Neuronal stem cell (in vitro differentiated cells): Measurements from ENCODE around the gene HSF4.

ENCODE experiments used
- DNase-seq: peaks from one replicate; pipeline ENCODE4 v3.0.0-alpha.2; 2013; ENCODE audit warnings: low spot score
- H2AFZ ChIP-seq: one replicate; pipeline ENCODE4 v1.6.1; 2013; ENCODE audit warnings: mild to moderate bottlenecking, low read length, inconsistent platforms
- H2AK5ac ChIP-seq: 2 replicates; pipeline ENCODE4 v1.6.1; 2013; ENCODE audit warnings: low read depth, mild to moderate bottlenecking, inconsistent platforms, low read length, moderate library complexity, mixed read lengths
- H2BK120ac ChIP-seq: 2 replicates; pipeline ENCODE4 v1.6.1; 2013; ENCODE audit warnings: low read depth, mild to moderate bottlenecking, inconsistent platforms, low read length, moderate library complexity, mixed read lengths
- H2BK12ac ChIP-seq: one replicate; pipeline ENCODE4 v1.6.1; 2013; ENCODE audit warnings: low read length, inconsistent platforms
- H2BK15ac ChIP-seq: 2 replicates; pipeline ENCODE4 v1.6.1; 2013; ENCODE audit warnings: mild to moderate bottlenecking, low read length, inconsistent platforms, mixed read lengths
- H2BK5ac ChIP-seq: one replicate; pipeline ENCODE4 v1.6.1; 2013; ENCODE audit warnings: inconsistent platforms, mild to moderate bottlenecking, low read length, moderate library complexity
- H3K14ac ChIP-seq: one replicate; pipeline ENCODE4 v1.6.1; 2013; ENCODE audit warnings: low read length, inconsistent platforms
- H3K18ac ChIP-seq: 2 replicates; pipeline ENCODE4 v1.6.1; 2013; ENCODE audit warnings: low read length, inconsistent platforms
- H3K23ac ChIP-seq: 2 replicates; pipeline ENCODE4 v1.6.1; 2013; ENCODE audit warnings: low read depth, mild to moderate bottlenecking, mixed read lengths, low read length, inconsistent platforms; ENCODE audit not compliant: poor library complexity
- H3K27ac ChIP-seq: replicated peaks from 3 replicates; pipeline ENCODE4 v1.5.1; 2013; ENCODE audit warnings: low read length, inconsistent platforms
- H3K27me3 ChIP-seq, 3 experiments: 2 replicates each; pipeline ENCODE4 v1.6.1; 2013; ENCODE audit warnings: low read length in 3 of 3, mild to moderate bottlenecking in 2 of 3, inconsistent platforms in 1 of 3, low read depth in 1 of 3, mixed read lengths in 1 of 3, moderate library complexity in 1 of 3; ENCODE audit not compliant: control insufficient read depth in 3 of 3, insufficient read depth in 3 of 3
- H3K36me3 ChIP-seq, 2 donors: replicated peaks in 1 of 2; 2 replicates each; pipeline ENCODE4 v1.6.1; 2013; ENCODE audit warnings: low read length in 2 of 2; ENCODE audit not compliant: control insufficient read depth in 2 of 2, insufficient read depth in 2 of 2
- H3K4ac ChIP-seq: 2 replicates; pipeline ENCODE4 v1.6.1; 2013; ENCODE audit warnings: inconsistent platforms, mild to moderate bottlenecking, low read length, moderate library complexity
- H3K4me1 ChIP-seq, 2 donors: 1 replicate in 1 of 2; 2 replicates in 1 of 2; pipeline ENCODE4 v1.6.1; 2013; ENCODE audit warnings: low read length in 2 of 2, low read depth in 1 of 2; ENCODE audit not compliant: control insufficient read depth in 2 of 2, insufficient read depth in 1 of 2
- H3K4me2 ChIP-seq: one replicate; pipeline ENCODE4 v1.6.1; 2013; ENCODE audit warnings: mild to moderate bottlenecking, low read length, inconsistent platforms; ENCODE audit not compliant: insufficient read depth, poor library complexity, severe bottlenecking
- H3K4me3 ChIP-seq, 2 donors: 2 replicates each; pipeline ENCODE4 v1.5.1; 2013; ENCODE audit warnings: low read length in 2 of 2, mild to moderate bottlenecking in 2 of 2, inconsistent platforms in 1 of 2, moderate library complexity in 1 of 2
- H3K79me1 ChIP-seq: one replicate; pipeline ENCODE4 v1.6.1; 2013; ENCODE audit warnings: low read depth, mild to moderate bottlenecking, inconsistent platforms, low read length, moderate library complexity
- H3K9ac ChIP-seq: one replicate; pipeline ENCODE4 v1.6.1; 2013; ENCODE audit warnings: mild to moderate bottlenecking, low read depth, low read length, inconsistent platforms; ENCODE audit not compliant: poor library complexity
- H3K9me3 ChIP-seq, 2 donors: replicated peaks in 1 of 2; 2 replicates each; pipeline versions ENCODE3 to v1.6.1; 2013; ENCODE audit warnings: low read length in 2 of 2, mild to moderate bottlenecking in 2 of 2, inconsistent platforms in 1 of 2, low read depth in 1 of 2, mixed read lengths in 1 of 2, moderate library complexity in 1 of 2; ENCODE audit not compliant: control insufficient read depth in 2 of 2, insufficient read depth in 1 of 2
- H4K8ac ChIP-seq: one replicate; pipeline ENCODE4 v1.6.1; 2013; ENCODE audit warnings: low read depth, mild to moderate bottlenecking, inconsistent platforms, low read length, moderate library complexity
- H4K91ac ChIP-seq: one replicate; pipeline ENCODE4 v1.6.1; 2013; ENCODE audit warnings: low read length, low read depth, mild to moderate bottlenecking, inconsistent platforms; ENCODE audit not compliant: poor library complexity
- WGBS, 2 donors: extraction: QIAGEN DNeasy Blood & Tissue Kit; methylation state at CpG; one replicate each; pipeline ENCODE4 v1.1.7; 2013; ENCODE audit warnings: missing lambda C conversion rate in 2 of 2, mixed read lengths in 1 of 2; ENCODE audit not compliant: insufficient read length in 2 of 2, insufficient replicate concordance in 1 of 2; ENCODE audit errors: extremely low coverage in 2 of 2; 5-methylcytosine and 5-hydroxymethylcytosine counted together

Gene HSF4

DNA sequence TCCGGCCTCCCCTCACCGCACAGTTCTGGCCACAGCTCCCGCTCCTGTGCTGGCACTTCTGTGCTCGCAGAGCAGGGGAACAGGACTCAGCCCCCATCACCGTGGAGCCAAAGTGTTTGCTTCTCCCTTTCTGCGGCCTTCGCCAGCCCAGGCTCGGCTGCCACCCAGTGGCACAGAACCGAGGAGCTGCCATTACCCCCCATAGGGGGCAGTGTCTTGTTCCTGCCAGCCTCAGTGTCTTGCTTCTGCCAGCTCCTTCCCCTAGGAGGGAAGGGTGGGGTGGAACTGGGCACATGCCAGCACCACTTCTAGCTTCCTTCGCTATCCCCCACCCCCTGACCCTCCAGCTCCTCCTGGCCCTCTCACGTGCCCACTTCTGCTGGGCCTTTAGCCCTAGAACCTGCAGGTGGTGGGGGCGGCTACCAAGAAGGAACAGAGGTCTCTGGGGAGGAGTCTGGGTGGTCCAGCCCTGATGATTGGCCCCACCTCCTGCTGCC is 33.7 kb downstream of the HSF4 start:
- H4K91ac ChIP-seq, result no peak overlapping the region
- H3K27me3 ChIP-seq, result peaks cover 0 to 5% (median 0%) of the 10 kb centered on the region in 3 experiments
- H2BK15ac ChIP-seq, result no peak overlapping the region
- H2BK120ac ChIP-seq, result no peak overlapping the region
- no peak overlapping the region for H4K8ac ChIP-seq
- WGBS, 2 donors, result no CpG with 5 or more reads among the region's 12 CpGs
- H2BK12ac ChIP-seq, result no peak overlapping the region
- H2AK5ac ChIP-seq, result no peak overlapping the region
- H3K4ac ChIP-seq, result no peak overlapping the region
- H3K79me1 ChIP-seq, result no peaks in the 10 kb centered on the region
- H3K18ac ChIP-seq, result no peak overlapping the region
- H3K4me3 ChIP-seq, result no peak overlapping the region
- no peak overlapping the region for H3K27ac ChIP-seq
- H3K9me3 ChIP-seq, result no peaks in the 10 kb centered on the region
- peaks cover 60 to 89% of the 10 kb centered on the region in 2 donors for H3K36me3 ChIP-seq
- no peak overlapping the region for H2AFZ ChIP-seq
- peaks cover 1 to 10% of the 10 kb centered on the region in 2 donors for H3K4me1 ChIP-seq
- H2BK5ac ChIP-seq, result no peak overlapping the region
- H3K14ac ChIP-seq, result no peak overlapping the region
- H3K4me2 ChIP-seq, result no peak overlapping the region
- DNase-seq, result no peak
- H3K23ac ChIP-seq, result no peak overlapping the region
- peak overlapping the region; percentile 24 for H3K9ac ChIP-seq

DNA sequence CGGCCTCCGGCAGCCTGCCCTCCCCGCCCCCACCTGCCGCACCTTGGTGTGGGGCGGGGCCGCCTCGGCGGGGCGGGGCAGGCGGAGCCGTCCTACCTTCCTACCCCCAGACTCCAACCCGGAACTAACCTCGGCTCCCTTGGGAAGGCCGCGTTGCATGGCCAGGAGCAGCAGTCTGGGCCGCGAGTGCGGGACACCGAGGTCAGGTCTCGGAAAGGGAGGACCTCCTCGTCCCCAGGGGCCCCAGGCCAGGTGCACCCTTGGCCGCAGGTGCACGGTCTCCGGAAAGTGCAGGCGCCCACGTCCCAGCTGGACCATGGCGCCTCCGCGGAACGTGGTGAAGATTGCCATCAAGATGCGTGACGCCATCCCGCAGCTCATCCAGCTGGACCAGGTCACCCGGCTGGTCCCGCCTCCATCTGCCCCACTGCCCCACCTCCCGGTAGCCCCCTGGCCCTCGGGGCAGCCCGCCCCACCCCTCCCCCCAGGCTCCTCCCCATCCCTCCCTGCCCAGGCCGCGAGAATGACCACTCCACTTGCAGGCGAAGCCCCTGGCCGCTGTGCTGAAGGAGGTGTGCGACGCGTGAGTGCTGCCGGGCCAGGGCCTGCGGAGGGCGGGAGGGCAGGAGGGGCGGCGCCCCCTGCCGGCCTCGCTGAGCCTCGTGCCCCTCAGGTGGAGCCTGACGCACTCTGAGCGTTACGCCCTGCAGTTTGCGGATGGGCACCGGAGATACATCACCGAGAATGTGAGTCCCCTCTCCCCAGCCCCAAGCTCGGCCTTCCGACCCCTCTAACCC is 34.7 kb downstream of the HSF4 start, which contains the start of gene ELMO3:
Gene ELMO3, plus strand, starts transcription at position 121 of the 797 bp plus-strand sequence. Its CDS starts 196 bp downstream, at position 317.
- peak within 1 kb of the TSS; percentile 70 for H2AK5ac ChIP-seq
- H3K4me1 ChIP-seq, result peaks cover 0 to 9% of the 10 kb centered on the region in 2 donors
- H2BK12ac ChIP-seq, result no peak within 1 kb of the TSS
- H2BK5ac ChIP-seq, result no peak within 1 kb of the TSS
- peak within 1 kb of the TSS; percentile 94 for H3K14ac ChIP-seq
- H3K27ac ChIP-seq, result no peak within 1 kb of the TSS
- peak within 1 kb of the TSS; percentile 84 for H3K9ac ChIP-seq
- H2AFZ ChIP-seq, result no peak within 1 kb of the TSS
- no peak within 1 kb of the TSS for H2BK15ac ChIP-seq
- H4K91ac ChIP-seq, result no peak within 1 kb of the TSS
- peak within 1 kb of the TSS in 1 of 2 donors; percentile 62 for H3K4me3 ChIP-seq
- H3K4me2 ChIP-seq, result peak within 1 kb of the TSS; percentile 43
- peak within 1 kb of the TSS; percentile 65 for H4K8ac ChIP-seq
- H3K79me1 ChIP-seq, result no peaks in the 10 kb centered on the region
- no peaks in the 10 kb centered on the region for H3K9me3 ChIP-seq
- peak within 1 kb of the TSS; percentile 89 for H3K18ac ChIP-seq
- H3K36me3 ChIP-seq, result peaks cover 59 to 89% of the 10 kb centered on the region in 2 donors
- H3K23ac ChIP-seq, result peak within 1 kb of the TSS; percentile 85
- H3K4ac ChIP-seq, result no peak within 1 kb of the TSS
- no peak within 1 kb of the TSS for H2BK120ac ChIP-seq
- no CpG with 5 or more reads among the region's 61 CpGs for WGBS, 2 donors
- DNase-seq, result peak; percentile 27
- H3K27me3 ChIP-seq, result peaks cover 0 to 5% (median 0%) of the 10 kb centered on the region in 3 experiments

DNA sequence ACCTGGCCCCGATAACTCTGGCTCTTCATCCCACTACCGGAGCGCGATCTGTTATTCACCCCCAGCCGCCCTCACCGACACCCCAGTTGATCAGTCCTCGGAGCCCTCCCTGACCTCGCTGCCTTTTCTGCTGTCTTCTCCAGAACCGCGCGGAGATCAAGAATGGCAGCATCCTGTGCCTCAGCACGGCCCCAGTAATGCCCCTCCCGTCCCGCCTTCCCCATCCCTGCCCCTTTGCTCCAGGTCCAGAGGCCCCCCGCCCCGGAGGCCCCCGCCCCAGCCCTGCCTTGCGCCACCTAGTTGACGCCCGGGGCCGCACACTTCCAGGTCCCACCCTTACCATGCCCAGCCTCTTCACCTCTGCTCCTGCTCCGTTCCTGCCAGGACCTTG is 35.3 kb downstream of the HSF4 start:
- Histone ChIP-seq H3K23ac (peak overlapping the region; percentile 80), H2BK15ac (peak overlapping the region; percentile 67), H2AFZ (no peak overlapping the region), H3K27ac (no peak overlapping the region), H3K79me1 (no peaks in the 10 kb centered on the region), H4K8ac (no peak overlapping the region), H2AK5ac (no peak overlapping the region), H2BK5ac (no peak overlapping the region), H3K4me3 (peak overlapping the region in 1 of 2 donors; percentile 57), H3K36me3 (peaks cover 54 to 86% of the 10 kb centered on the region in 2 donors), H3K14ac (no peak overlapping the region), H3K27me3 (peaks cover 0 to 5% (median 0%) of the 10 kb centered on the region in 3 experiments), H3K9ac (peak overlapping the region; percentile 63), H3K4me2 (peak overlapping the region; percentile 43), H3K9me3 (no peaks in the 10 kb centered on the region), H2BK12ac (no peak overlapping the region), H3K4me1 (peaks cover 0 to 9% of the 10 kb centered on the region in 2 donors), H3K4ac (no peak overlapping the region), H3K18ac (peak overlapping the region; percentile 85), H4K91ac (no peak overlapping the region), H2BK120ac (no peak overlapping the region)
- WGBS, 2 donors, result no CpG with 5 or more reads among the region's 22 CpGs
- DNase-seq, result no peak

DNA sequence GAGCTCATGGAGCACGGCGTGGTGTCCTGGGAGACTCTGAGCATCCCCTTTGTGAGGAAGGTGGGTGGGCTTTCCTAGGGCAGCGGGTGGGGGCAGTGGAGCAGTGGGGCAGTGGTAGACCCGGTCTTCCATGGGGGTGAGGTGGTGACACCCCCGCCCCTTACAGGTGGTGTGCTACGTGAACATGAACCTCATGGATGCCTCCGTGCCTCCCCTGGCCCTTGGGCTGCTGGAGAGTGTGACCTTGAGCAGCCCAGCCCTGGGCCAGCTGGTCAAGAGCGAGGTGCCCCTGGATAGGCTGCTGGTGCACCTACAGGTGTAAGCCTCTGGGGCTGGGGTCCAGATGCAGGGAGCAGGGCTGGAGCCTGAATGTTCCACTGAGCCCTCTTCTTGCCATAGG is 35.9 kb downstream of the HSF4 start:
- Histone ChIP-seq H3K4me2 (no peak overlapping the region), H3K14ac (no peak overlapping the region), H3K18ac (no peak overlapping the region), H3K4me3 (no peak overlapping the region), H3K27me3 (peaks cover 0 to 5% (median 0%) of the 10 kb centered on the region in 3 experiments), H2BK12ac (peak overlapping the region; percentile 46), H3K9me3 (no peaks in the 10 kb centered on the region), H3K4me1 (peaks cover 0 to 9% of the 10 kb centered on the region in 2 donors), H2AK5ac (peak overlapping the region; percentile 81), H2BK120ac (no peak overlapping the region), H2BK5ac (no peak overlapping the region), H3K23ac (peak overlapping the region; percentile 80), H4K8ac (no peak overlapping the region), H3K4ac (no peak overlapping the region), H3K9ac (peak overlapping the region; percentile 64), H3K36me3 (peaks cover 48 to 79% of the 10 kb centered on the region in 2 donors), H4K91ac (no peak overlapping the region), H3K27ac (no peak overlapping the region), H3K79me1 (no peaks in the 10 kb centered on the region), H2AFZ (no peak overlapping the region), H2BK15ac (peak overlapping the region; percentile 67)
- no peak for DNase-seq
- WGBS, 2 donors, result no CpG with 5 or more reads among the region's 8 CpGs
